Measurements from ENCODE around the gene ATAD3C.
"Not testable (repeated sequence)": the region's sequence is repeated elsewhere in the genome, so short reads cannot be mapped to it uniquely, and the experiment has no call there.

ATAD3C gene

GRCh38 chr1:1442069-1442770, 7.3 kb upstream of the ATAD3C start:
- DNase-seq (ENCODE audit: low spot score): no peak

- DNase-seq (ENCODE audit: low spot score): not testable (repeated sequence)
Observed at GRCh38 chr1:1446631-1447030, 2.9 kb upstream of the ATAD3C start.

- DNase-seq (ENCODE audit: low spot score): not testable (repeated sequence)
Observed at GRCh38 chr1:1450616-1451015, 1.1 kb downstream of the ATAD3C start.

GRCh38 chr1:1451696-1452364, 2.3 kb downstream of the ATAD3C start:
- no peak for DNase-seq (ENCODE audit: low spot score)

GRCh38 chr1:1452365-1452739, 2.9 kb downstream of the ATAD3C start:
- DNase-seq (ENCODE audit: low spot score): not testable (repeated sequence)

- no peak for DNase-seq (ENCODE audit: low spot score)
Observed at GRCh38 chr1:1452882-1453281, 3.4 kb downstream of the ATAD3C start.

GRCh38 chr1:1454286-1455056, 5.0 kb downstream of the ATAD3C start:
- not testable (repeated sequence) for DNase-seq (ENCODE audit: low spot score)

- no peak for DNase-seq (ENCODE audit: low spot score)
Observed at GRCh38 chr1:1455366-1455884, 5.9 kb downstream of the ATAD3C start.

- not testable (repeated sequence) for DNase-seq (ENCODE audit: low spot score)
Observed at GRCh38 chr1:1455934-1456333, 6.4 kb downstream of the ATAD3C start.

GRCh38 chr1:1456683-1457255, 7.3 kb downstream of the ATAD3C start:
- DNase-seq (ENCODE audit: low spot score): not testable (repeated sequence)

- not testable (repeated sequence) for DNase-seq (ENCODE audit: low spot score)
Observed at GRCh38 chr1:1459156-1459555, 9.7 kb downstream of the ATAD3C start.

- not testable (repeated sequence) for DNase-seq (ENCODE audit: low spot score)
Observed at GRCh38 chr1:1459711-1460110, 10.2 kb downstream of the ATAD3C start.

- no peak for DNase-seq (ENCODE audit: low spot score)
Observed at GRCh38 chr1:1460540-1461130, 11.1 kb downstream of the ATAD3C start.

GRCh38 chr1:1461721-1462317, 12.3 kb downstream of the ATAD3C start:
- no peak for DNase-seq (ENCODE audit: low spot score)

GRCh38 chr1:1462318-1462966, 13.0 kb downstream of the ATAD3C start:
- DNase-seq (ENCODE audit: low spot score): no peak

GRCh38 chr1:1463312-1463711, 13.8 kb downstream of the ATAD3C start:
- no peak for DNase-seq (ENCODE audit: low spot score)

GRCh38 chr1:1468196-1468985, 18.9 kb downstream of the ATAD3C start:
- not testable (repeated sequence) for DNase-seq (ENCODE audit: low spot score)

GRCh38 chr1:1470626-1471388, 21.3 kb downstream of the ATAD3C start:
- no peak for DNase-seq (ENCODE audit: low spot score)

- peak; percentile 91 for DNase-seq (ENCODE audit: low spot score)
Observed at GRCh38 chr1:1471389-1472052, 22.0 kb downstream of the ATAD3C start, which contains the start of gene ATAD3B. Gene ATAD3B, plus strand, starts transcription at chr1:1471765. Its CDS starts 120 bp downstream, at chr1:1471885.

All from globus pallidus (tissue), 1 donor.